ENCODE measurements around the gene UPF1.

The UPF1 gene

GRCh38 chr19:18859676-18860301 is 28.0 kb downstream of the UPF1 start:
- no peak for DNase-seq

- DNase-seq, result no peak
Measured at GRCh38 chr19:18860302-18860700, 28.5 kb downstream of the UPF1 start.

GRCh38 chr19:18860725-18861124 is 29.0 kb downstream of the UPF1 start:
- DNase-seq, result no peak

GRCh38 chr19:18861235-18861634 is 29.5 kb downstream of the UPF1 start:
- DNase-seq, result no peak

GRCh38 chr19:18861917-18862316 is 30.2 kb downstream of the UPF1 start:
- DNase-seq, result no peak

- no peak for DNase-seq
Measured at GRCh38 chr19:18862976-18863842, 31.4 kb downstream of the UPF1 start.

GRCh38 chr19:18863843-18864362 is 32.1 kb downstream of the UPF1 start:
- DNase-seq, result no peak

- no peak for DNase-seq
Measured at GRCh38 chr19:18865106-18865972, 33.6 kb downstream of the UPF1 start.

GRCh38 chr19:18865973-18866799 is 34.4 kb downstream of the UPF1 start:
- DNase-seq, result no peak

GRCh38 chr19:18866800-18867123 is 35.0 kb downstream of the UPF1 start:
- no peak for DNase-seq

- no peak for DNase-seq
Measured at GRCh38 chr19:18867199-18867598, 35.4 kb downstream of the UPF1 start.

GRCh38 chr19:18867751-18868150 is 36.0 kb downstream of the UPF1 start:
- no peak for DNase-seq

GRCh38 chr19:18868380-18869022 is 36.7 kb downstream of the UPF1 start:
- no peak for DNase-seq

- DNase-seq, result no peak
Measured at GRCh38 chr19:18869023-18869618, 37.4 kb downstream of the UPF1 start.

GRCh38 chr19:18869781-18870530 is 38.2 kb downstream of the UPF1 start:
- no peak for DNase-seq

- DNase-seq, result no peak
Measured at GRCh38 chr19:18870531-18871172, 38.9 kb downstream of the UPF1 start.

GRCh38 chr19:18871543-18871942 is 39.8 kb downstream of the UPF1 start:
- no peak for DNase-seq

- DNase-seq, result no peak
Measured at GRCh38 chr19:18875726-18876125, 44.0 kb downstream of the UPF1 start.

GRCh38 chr19:18876865-18877264 is 45.1 kb downstream of the UPF1 start:
- DNase-seq, result no peak

Measured in COR-L47 (cell line).